CD14-positive monocyte (primary cell): ENCODE measurements around the gene P2RX3. TPM values are rescaled to one million over a fixed set of nuclear protein-coding genes. Genes with fewer than 3 reads are reported as not detected.

Experiments
- DNase-seq, 3 donors: peaks; one replicate each; pipeline ENCODE4 v3.0.0-alpha.2; 2011 to 2022
- H2AFZ ChIP-seq: 2 replicates; pipeline ENCODE4 v1.6.0; 2012; ENCODE audit warnings: mild to moderate bottlenecking, low read depth, low read length, inconsistent platforms; ENCODE audit not compliant: insufficient read depth, poor library complexity, severe bottlenecking
- H3K27ac ChIP-seq, 2 donors: 1 replicate in 1 of 2; 2 replicates in 1 of 2; pipeline ENCODE4 v1.5.1; 2012 to 2013; ENCODE audit warnings: low read length in 2 of 2, control low read depth in 1 of 2, inconsistent platforms in 1 of 2, low read depth in 1 of 2, mild to moderate bottlenecking in 1 of 2
- H3K27me3 ChIP-seq, 2 donors: one replicate each; pipeline versions ENCODE4 v1.6.0 to v1.6.1; 2011 to 2013; ENCODE audit warnings: low read length in 2 of 2; ENCODE audit not compliant: control insufficient read depth in 2 of 2, insufficient read depth in 2 of 2
- H3K36me3 ChIP-seq, 2 donors: replicated peaks in 1 of 2; 1 replicate in 1 of 2; 2 replicates in 1 of 2; pipeline versions ENCODE4 v1.5.1 to v1.6.1; 2012 to 2013; ENCODE audit warnings: low read length in 2 of 2, control low read depth in 1 of 2, inconsistent platforms in 1 of 2, mild to moderate bottlenecking in 1 of 2; ENCODE audit not compliant: insufficient read depth in 2 of 2, control insufficient read depth in 1 of 2
- H3K4me1 ChIP-seq, 2 donors: 1 replicate in 1 of 2; 2 replicates in 1 of 2; pipeline versions ENCODE4 v1.5.1 to v1.6.1; 2012 to 2013; ENCODE audit warnings: low read length in 2 of 2, control low read depth in 1 of 2, inconsistent platforms in 1 of 2, mild to moderate bottlenecking in 1 of 2, moderate library complexity in 1 of 2; ENCODE audit not compliant: insufficient read depth in 2 of 2, control insufficient read depth in 1 of 2
- H3K4me2 ChIP-seq: replicated peaks from 2 replicates; pipeline ENCODE3; 2012; ENCODE audit warnings: low read length, moderate library complexity, mild to moderate bottlenecking; ENCODE audit not compliant: poor library complexity, severe bottlenecking; ENCODE audit errors: extremely low read depth
- H3K4me3 ChIP-seq, 3 experiments: fragments of 200-600 bp in 1 of 3; sonication (generic) in 1 of 3; replicated peaks in 1 of 3; 1 replicate in 2 of 3; 2 replicates in 1 of 3; pipeline ENCODE4 v1.5.1; 2011 to 2013; ENCODE audit warnings: low read length in 3 of 3, mild to moderate bottlenecking in 3 of 3, control low read depth in 2 of 3, low read depth in 2 of 3, inconsistent platforms in 1 of 3, moderate library complexity in 1 of 3
- H3K79me2 ChIP-seq: 2 replicates; pipeline ENCODE4 v1.6.0; 2012; ENCODE audit warnings: mild to moderate bottlenecking, control low read depth, inconsistent platforms, low read length, moderate library complexity; ENCODE audit not compliant: insufficient read depth
- H3K9ac ChIP-seq: 2 replicates; pipeline ENCODE4 v1.6.0; 2017; ENCODE audit warnings: low read length, mild to moderate bottlenecking; ENCODE audit not compliant: insufficient read depth, poor library complexity, severe bottlenecking
- H3K9me3 ChIP-seq, 2 donors: replicated peaks in 1 of 2; 1 replicate in 1 of 2; 2 replicates in 1 of 2; pipeline versions ENCODE4 v1.5.1 to v1.6.1; 2012 to 2013; ENCODE audit warnings: low read length in 2 of 2, control low read depth in 1 of 2; ENCODE audit not compliant: control insufficient read depth in 1 of 2, insufficient read depth in 1 of 2
- H4K20me1 ChIP-seq: 2 replicates; pipeline ENCODE4 v1.6.0; 2012; ENCODE audit warnings: mild to moderate bottlenecking, low read length, control low read depth, moderate library complexity; ENCODE audit not compliant: insufficient read depth
- H3K27ac Mint-ChIP-seq, 7 donors: one replicate each; pipeline ENCODE4 v1.8.0; 2020; ENCODE audit warnings: mild to moderate bottlenecking in 7 of 7, mixed read lengths in 7 of 7, moderate library complexity in 6 of 7, inconsistent platforms in 2 of 7
- H3K27me3 Mint-ChIP-seq, 3 donors: one replicate each; pipeline ENCODE4 v1.8.0; 2021 to 2022; ENCODE audit warnings: low read depth in 3 of 3, mild to moderate bottlenecking in 3 of 3, mixed read lengths in 3 of 3, moderate library complexity in 3 of 3, inconsistent platforms in 1 of 3
- H3K36me3 Mint-ChIP-seq, 2 donors: one replicate each; pipeline ENCODE4 v1.8.0; 2020; ENCODE audit warnings: mixed read lengths in 2 of 2, inconsistent platforms in 1 of 2, mild to moderate bottlenecking in 1 of 2
- H3K4me1 Mint-ChIP-seq: one replicate; pipeline ENCODE4 v1.8.0; 2020; ENCODE audit warnings: mild to moderate bottlenecking, mixed read lengths
- H3K4me3 Mint-ChIP-seq, 2 donors: one replicate each; pipeline ENCODE4 v1.8.0; 2020; ENCODE audit warnings: mild to moderate bottlenecking in 2 of 2, mixed read lengths in 2 of 2, moderate library complexity in 1 of 2
- H3K9me3 Mint-ChIP-seq, 7 donors: one replicate each; pipeline ENCODE4 v1.8.0; 2020 to 2022; ENCODE audit warnings: mixed read lengths in 7 of 7, mild to moderate bottlenecking in 6 of 7, moderate library complexity in 6 of 7, inconsistent platforms in 2 of 7
- WGBS: methylation state at CpG from one replicate; pipeline ENCODE4 v1.1.5; 2013; ENCODE audit warnings: missing lambda C conversion rate; ENCODE audit not compliant: insufficient coverage; 5-methylcytosine and 5-hydroxymethylcytosine counted together
- intact Hi-C, 2 donors: fragments of 100-400 bp; cut with micrococcal nuclease; formaldehyde crosslinking; loops; one replicate each; pipeline versions ENCODE4 v1.15.0 to v1.15.1; 2023
- polyA plus RNA-seq, 3 donors: library from polyadenylated mRNA; depleted of rRNA in 1 of 3; unstranded in 2 of 3; stranded (reverse) in 1 of 3; fragments of 300-500 nt in 2 of 3; fragments of >200 nt in 1 of 3; fragmentation: Illumina TruSeq in 2 of 3; gene quantifications; 1 replicate in 2 of 3; 2 replicates in 1 of 3; pipeline ENCODE4 v1.2.3, GENCODE V29; 2012 to 2021
- TF ChIP-seq, protein P1 (sequence below): fragments of 200-600 bp; IDR thresholded peaks from one replicate; pipeline ENCODE4 v1.8.0; 2022; ENCODE audit warnings: antibody characterized with exemption, mild to moderate bottlenecking

Gene P2RX3
- polyA plus RNA-seq, 3 donors: not detected

DNA sequence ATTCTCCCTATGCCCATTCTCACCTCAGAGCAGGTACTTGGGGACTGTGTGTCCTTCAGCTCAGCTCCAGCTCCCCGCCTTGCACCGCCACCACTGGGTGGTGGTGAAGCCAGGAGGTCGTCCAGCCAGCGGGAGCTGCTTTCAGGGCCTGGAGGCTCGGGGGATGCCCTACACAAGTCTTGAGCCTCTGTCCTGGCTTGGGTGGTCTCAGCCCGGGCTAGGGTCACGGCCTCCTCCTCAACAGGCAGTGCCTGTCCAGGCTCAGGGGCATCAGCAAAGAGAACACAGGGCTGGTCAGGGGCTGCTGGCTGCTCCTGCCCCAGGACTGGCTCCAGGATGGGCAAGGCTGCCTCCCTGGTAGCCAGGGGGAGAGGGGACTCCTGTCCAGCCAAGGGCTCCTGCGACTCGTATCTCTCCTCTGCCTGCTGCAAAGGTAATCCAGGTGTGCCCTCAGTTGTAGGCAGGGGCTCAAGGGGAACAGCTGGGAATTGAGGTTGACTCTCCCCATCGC lies 25.6 kb upstream of the P2RX3 start:
- Histone ChIP-seq H3K4me1 (peaks cover 13 to 22% of the 10 kb centered on the region in 2 donors), H3K9me3 (no peaks in the 10 kb centered on the region), H3K9ac (no peak overlapping the region), H3K4me2 (no peak overlapping the region), H3K79me2 (no peaks in the 10 kb centered on the region), H3K27ac (no peak overlapping the region), H3K4me3 (no peak overlapping the region), H2AFZ (no peak overlapping the region), H3K27me3 (no peaks in the 10 kb centered on the region), H3K36me3 (no peaks in the 10 kb centered on the region), H4K20me1 (no peaks in the 10 kb centered on the region)
- H3K9me3 Mint-ChIP-seq: no peaks in the 10 kb centered on the region
- peaks cover 19% of the 10 kb centered on the region for H3K4me1 Mint-ChIP-seq
- TF ChIP-seq, protein P1, sequence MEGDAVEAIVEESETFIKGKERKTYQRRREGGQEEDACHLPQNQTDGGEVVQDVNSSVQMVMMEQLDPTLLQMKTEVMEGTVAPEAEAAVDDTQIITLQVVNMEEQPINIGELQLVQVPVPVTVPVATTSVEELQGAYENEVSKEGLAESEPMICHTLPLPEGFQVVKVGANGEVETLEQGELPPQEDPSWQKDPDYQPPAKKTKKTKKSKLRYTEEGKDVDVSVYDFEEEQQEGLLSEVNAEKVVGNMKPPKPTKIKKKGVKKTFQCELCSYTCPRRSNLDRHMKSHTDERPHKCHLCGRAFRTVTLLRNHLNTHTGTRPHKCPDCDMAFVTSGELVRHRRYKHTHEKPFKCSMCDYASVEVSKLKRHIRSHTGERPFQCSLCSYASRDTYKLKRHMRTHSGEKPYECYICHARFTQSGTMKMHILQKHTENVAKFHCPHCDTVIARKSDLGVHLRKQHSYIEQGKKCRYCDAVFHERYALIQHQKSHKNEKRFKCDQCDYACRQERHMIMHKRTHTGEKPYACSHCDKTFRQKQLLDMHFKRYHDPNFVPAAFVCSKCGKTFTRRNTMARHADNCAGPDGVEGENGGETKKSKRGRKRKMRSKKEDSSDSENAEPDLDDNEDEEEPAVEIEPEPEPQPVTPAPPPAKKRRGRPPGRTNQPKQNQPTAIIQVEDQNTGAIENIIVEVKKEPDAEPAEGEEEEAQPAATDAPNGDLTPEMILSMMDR: no peak
- peak overlapping the region in 1 of 2 donors; percentile 9 for H3K4me3 Mint-ChIP-seq
- peak overlapping the region in 1 of 7 donors; percentile 42 for H3K27ac Mint-ChIP-seq
- WGBS: 96% methylated on average over 9 of the region's 10 CpGs
- intact Hi-C loops: no loop called here
- DNase-seq: no peak
- peaks cover 4 to 10% (median 8%) of the 10 kb centered on the region in 3 donors for H3K27me3 Mint-ChIP-seq
- H3K36me3 Mint-ChIP-seq: peaks cover 0 to 2% of the 10 kb centered on the region in 2 donors

GRCh38 chr11:57313071-57313787 lies 24.9 kb upstream of the P2RX3 start:
- Histone ChIP-seq H3K9me3 (no peaks in the 10 kb centered on the region), H3K4me2 (no peak overlapping the region), H3K79me2 (no peaks in the 10 kb centered on the region), H4K20me1 (no peaks in the 10 kb centered on the region), H3K4me3 (no peak overlapping the region), H2AFZ (no peak overlapping the region), H3K27ac (no peak overlapping the region), H3K4me1 (peaks cover 13 to 22% of the 10 kb centered on the region in 2 donors), H3K27me3 (no peaks in the 10 kb centered on the region), H3K36me3 (no peaks in the 10 kb centered on the region), H3K9ac (no peak overlapping the region)
- peak overlapping the region in 1 of 7 donors; percentile 42 for H3K27ac Mint-ChIP-seq
- WGBS: 96% methylated on average over 25 of the region's 26 CpGs
- H3K4me3 Mint-ChIP-seq: no peak overlapping the region
- peaks cover 0 to 2% of the 10 kb centered on the region in 2 donors for H3K36me3 Mint-ChIP-seq
- H3K27me3 Mint-ChIP-seq: peaks cover 4 to 10% (median 8%) of the 10 kb centered on the region in 3 donors
- intact Hi-C loops: no loop called here
- H3K9me3 Mint-ChIP-seq: no peaks in the 10 kb centered on the region
- peaks cover 14% of the 10 kb centered on the region for H3K4me1 Mint-ChIP-seq
- TF ChIP-seq, protein P1: no peak
- DNase-seq: no peak
